DND-41 (cell line): ENCODE measurements around the gene SLC37A3.

Experiments used
- EZH2 ChIP-seq: IDR thresholded peaks from 3 replicates; pipeline ENCODE4 v1.6.1; 2012; ENCODE audit warnings: borderline replicate concordance, low read depth, mild to moderate bottlenecking, moderate library complexity, low read length, inconsistent platforms; ENCODE audit not compliant: severe bottlenecking
- TF ChIP-seq, protein P1 (sequence below): IDR thresholded peaks from 2 replicates; pipeline ENCODE4 v1.5.1; 2012; ENCODE audit warnings: borderline replicate concordance, low read length, moderate library complexity, mild to moderate bottlenecking; ENCODE audit not compliant: poor library complexity, severe bottlenecking; ENCODE audit errors: extremely low read depth

DNA sequence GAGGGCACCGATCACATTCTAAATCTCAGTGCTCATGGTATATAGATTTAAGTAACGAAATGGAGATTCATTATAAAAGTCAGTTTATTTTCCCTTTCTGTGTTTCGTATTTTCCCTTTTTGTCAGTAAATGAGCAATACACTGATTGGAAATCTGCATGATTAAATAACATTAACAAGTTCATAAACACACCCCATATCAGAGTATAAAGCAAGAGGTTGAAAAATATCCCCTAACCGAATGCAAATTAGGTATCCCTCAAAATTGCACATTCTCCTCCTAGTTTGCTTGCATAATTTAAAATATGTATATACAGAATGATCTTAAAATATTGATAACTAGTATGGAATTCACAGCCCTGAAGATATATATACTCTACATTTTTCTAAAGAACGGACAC lies 64.6 kb downstream of the SLC37A3 start:
- TF ChIP-seq, protein P1, sequence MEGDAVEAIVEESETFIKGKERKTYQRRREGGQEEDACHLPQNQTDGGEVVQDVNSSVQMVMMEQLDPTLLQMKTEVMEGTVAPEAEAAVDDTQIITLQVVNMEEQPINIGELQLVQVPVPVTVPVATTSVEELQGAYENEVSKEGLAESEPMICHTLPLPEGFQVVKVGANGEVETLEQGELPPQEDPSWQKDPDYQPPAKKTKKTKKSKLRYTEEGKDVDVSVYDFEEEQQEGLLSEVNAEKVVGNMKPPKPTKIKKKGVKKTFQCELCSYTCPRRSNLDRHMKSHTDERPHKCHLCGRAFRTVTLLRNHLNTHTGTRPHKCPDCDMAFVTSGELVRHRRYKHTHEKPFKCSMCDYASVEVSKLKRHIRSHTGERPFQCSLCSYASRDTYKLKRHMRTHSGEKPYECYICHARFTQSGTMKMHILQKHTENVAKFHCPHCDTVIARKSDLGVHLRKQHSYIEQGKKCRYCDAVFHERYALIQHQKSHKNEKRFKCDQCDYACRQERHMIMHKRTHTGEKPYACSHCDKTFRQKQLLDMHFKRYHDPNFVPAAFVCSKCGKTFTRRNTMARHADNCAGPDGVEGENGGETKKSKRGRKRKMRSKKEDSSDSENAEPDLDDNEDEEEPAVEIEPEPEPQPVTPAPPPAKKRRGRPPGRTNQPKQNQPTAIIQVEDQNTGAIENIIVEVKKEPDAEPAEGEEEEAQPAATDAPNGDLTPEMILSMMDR: no peak
- TF ChIP-seq EZH2: no peak
